GM23338 (cell line): ENCODE results near the gene CHAD. TPM values are rescaled to one million over a fixed set of nuclear protein-coding genes. Genes with fewer than 3 reads are reported as not detected.

Source experiments
- ATAC-seq: fragments of 200-7000 bp; cut with Tn5 transposase; 3 replicates; pipeline ENCODE4 v1.9.1; 2020
- DNase-seq: peaks from one replicate; pipeline ENCODE4 v3.0.0-alpha.2; 2015; ENCODE audit warnings: low spot score
- H2AFZ ChIP-seq: fragments of 200-600 bp; sonication (generic); 2 replicates; pipeline ENCODE4 v1.8.0; 2016; ENCODE audit warnings: antibody characterized with exemption, mild to moderate bottlenecking, moderate library complexity
- H3F3A ChIP-seq: fragments of 200-600 bp; sonication (generic); replicated peaks from 2 replicates; pipeline ENCODE4 v1.8.0; 2017; ENCODE audit warnings: antibody characterized with exemption, mixed run types, low read depth
- H3K27ac ChIP-seq: fragments of 200-600 bp; sonication (generic); 2 replicates; pipeline ENCODE4 v1.6.1; 2016; ENCODE audit warnings: low read depth
- H3K27me3 ChIP-seq: fragments of 200-600 bp; sonication (generic); 2 replicates; pipeline ENCODE4 v1.8.0; 2016; ENCODE audit warnings: mild to moderate bottlenecking, mixed run types, moderate library complexity; ENCODE audit not compliant: insufficient read depth
- H3K36me3 ChIP-seq: fragments of 200-600 bp; sonication (generic); 2 replicates; pipeline ENCODE4 v1.8.0; 2016; ENCODE audit warnings: mild to moderate bottlenecking; ENCODE audit not compliant: insufficient read depth
- H3K4me1 ChIP-seq: fragments of 200-600 bp; sonication (generic); 2 replicates; pipeline ENCODE4 v1.8.0; 2016; ENCODE audit warnings: mild to moderate bottlenecking, moderate library complexity; ENCODE audit not compliant: insufficient read depth
- H3K4me2 ChIP-seq: fragments of 200-600 bp; sonication (generic); 2 replicates; pipeline ENCODE4 v1.7.1; 2017; ENCODE audit warnings: mixed run types
- H3K4me3 ChIP-seq: fragments of 200-600 bp; sonication (generic); 2 replicates; pipeline ENCODE4 v1.6.1; 2016; ENCODE audit warnings: mixed run types
- H3K79me2 ChIP-seq: fragments of 200-600 bp; sonication (generic); replicated peaks from 2 replicates; pipeline ENCODE4 v1.8.0; 2017; ENCODE audit warnings: mild to moderate bottlenecking; ENCODE audit not compliant: insufficient read depth
- H3K9me2 ChIP-seq: fragments of 200-600 bp; sonication (generic); 2 replicates; pipeline ENCODE4 v1.8.0; 2017; ENCODE audit not compliant: insufficient read depth
- H4K20me1 ChIP-seq: fragments of 200-600 bp; sonication (generic); replicated peaks from 2 replicates; pipeline ENCODE4 v1.8.0; 2017; ENCODE audit warnings: mild to moderate bottlenecking; ENCODE audit not compliant: insufficient read depth
- H3K27ac Mint-ChIP-seq: 2 replicates; pipeline ENCODE4 v1.8.0; 2020; ENCODE audit warnings: inconsistent platforms, mild to moderate bottlenecking, moderate library complexity, mixed read lengths
- H3K27me3 Mint-ChIP-seq: 3 replicates; pipeline ENCODE4 v1.8.0; 2022; ENCODE audit warnings: low read depth, mild to moderate bottlenecking, moderate library complexity, mixed read lengths, inconsistent platforms; ENCODE audit not compliant: insufficient read depth, poor library complexity
- H3K36me3 Mint-ChIP-seq: 3 replicates; pipeline ENCODE4 v1.8.0; 2021; ENCODE audit warnings: low read depth, mild to moderate bottlenecking, inconsistent platforms, moderate library complexity, mixed read lengths
- H3K4me1 Mint-ChIP-seq: 3 replicates; pipeline ENCODE4 v1.8.0; 2020; ENCODE audit warnings: mild to moderate bottlenecking, inconsistent platforms, mixed read lengths
- H3K4me3 Mint-ChIP-seq: 3 replicates; pipeline ENCODE4 v1.8.0; 2021; ENCODE audit warnings: moderate library complexity, mild to moderate bottlenecking, inconsistent platforms, mixed read lengths
- H3K9me3 Mint-ChIP-seq: 3 replicates; pipeline ENCODE4 v1.8.0; 2020; ENCODE audit warnings: moderate library complexity, mild to moderate bottlenecking, inconsistent platforms, mixed read lengths
- CREB1 ChIP-seq: fragments of 250-450 bp; sonication (Bioruptor Pico); IDR thresholded peaks from 2 replicates; pipeline ENCODE4 v1.5.0; 2020; ENCODE audit warnings: low read depth, mild to moderate bottlenecking, moderate library complexity
- EZH2 ChIP-seq: fragments of 200-600 bp; sonication (generic); IDR thresholded peaks from one replicate; pipeline ENCODE4 v1.8.0; 2017; ENCODE audit warnings: antibody characterized with exemption, mild to moderate bottlenecking, low read depth; ENCODE audit not compliant: unreplicated experiment
- EZH2phosphoT487 ChIP-seq: fragments of 200-600 bp; sonication (generic); IDR thresholded peaks from one replicate; pipeline ENCODE4 v1.8.1; 2018; ENCODE audit warnings: antibody characterized with exemption; ENCODE audit not compliant: unreplicated experiment
- NANOG ChIP-seq: IDR thresholded peaks from 2 replicates; pipeline ENCODE4 v1.6.1; 2016; ENCODE audit warnings: antibody characterized with exemption, borderline replicate concordance
- POLR2AphosphoS5 ChIP-seq: IDR thresholded peaks from 2 replicates; pipeline ENCODE4 v1.6.1; 2016; ENCODE audit warnings: antibody characterized with exemption, low read depth
- polyA plus RNA-seq: library from polyadenylated mRNA; unstranded; fragments of >200 nt; fragmentation: Nextera tagmentation; extraction: Ambion mirVana; gene quantifications from 2 replicates; pipeline ENCODE4 v1.2.1, GENCODE V29; 2016
- total RNA-seq: library from RNA; depleted of rRNA; stranded (reverse); fragments of >200 nt; shearing (Covaris generic); gene quantifications from 2 replicates; pipeline ENCODE4 v1.2.3, GENCODE V29; 2014
- TF ChIP-seq, protein P1 (sequence below): IDR thresholded peaks from one replicate; pipeline ENCODE4 v1.6.1; 2018; ENCODE audit warnings: antibody characterized with exemption; ENCODE audit not compliant: unreplicated experiment
- TF ChIP-seq, protein P2 (sequence below), 2 experiments: fragments of 200-600 bp in 1 of 2; sonication (generic) in 1 of 2; conservative IDR thresholded peaks; 2 replicates each; pipeline versions ENCODE4 v1.5.1 to v1.6.1; 2016 to 2017; ENCODE audit warnings: antibody characterized with exemption in 2 of 2, low read depth in 2 of 2, mild to moderate bottlenecking in 2 of 2, moderate library complexity in 1 of 2

The CHAD gene
- total and polyA plus RNA-seq, 2 experiments from 2014 or later: 0.18 TPM; not detected in 1

DNA sequence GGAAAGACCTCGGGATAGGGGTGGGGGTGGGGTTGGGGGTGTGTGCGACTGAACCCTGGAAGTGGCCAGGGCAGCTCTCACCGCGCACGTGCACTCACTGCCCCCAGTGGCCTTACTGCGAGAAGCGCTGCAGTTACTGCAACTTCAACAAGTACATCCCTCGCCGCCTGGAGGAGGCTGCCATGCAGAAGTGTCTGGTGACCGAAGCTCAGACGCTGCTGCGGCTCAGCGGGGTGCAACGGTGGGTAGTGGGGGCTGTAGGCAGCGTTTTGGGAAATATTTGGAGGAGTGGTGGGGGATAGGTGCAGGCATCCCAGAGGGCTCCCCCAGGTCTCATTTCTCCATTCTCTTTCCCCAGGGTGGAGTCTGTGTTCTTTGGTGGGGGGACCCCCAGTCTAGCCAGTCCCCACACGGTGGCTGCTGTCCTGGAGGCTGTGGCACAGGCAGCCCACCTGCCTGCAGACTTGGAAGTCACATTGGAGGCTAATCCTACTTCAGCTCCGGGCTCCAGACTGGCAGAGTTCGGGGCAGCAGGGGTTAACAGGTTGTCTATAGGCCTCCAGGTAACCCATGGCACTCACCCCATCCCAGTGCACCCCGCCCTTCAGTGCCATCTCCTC is 11.0 kb upstream of the CHAD start:
- Histone ChIP-seq H3K4me2 (peak overlapping the region; percentile 100), H3F3A (0 out of 2 replicates have a peak, but pooled peaks cover 16% of the 10 kb centered on the region), H3K79me2 (no peaks in the 10 kb centered on the region), H3K9me2 (no peaks in the 10 kb centered on the region), H3K27me3 (peaks cover 11% of the 10 kb centered on the region; the same call in 1 of the 2 replicates), H3K4me3 (peak overlapping the region; percentile 93), H3K36me3 (no peaks in the 10 kb centered on the region), H3K4me1 (peaks cover 6% of the 10 kb centered on the region; the same call in 1 of the 2 replicates), H3K27ac (no peak overlapping the region), H2AFZ (peak overlapping the region; percentile 98), H4K20me1 (no peaks in the 10 kb centered on the region)
- Mint-ChIP-seq H3K4me1 (peaks cover 16% of the 10 kb centered on the region), H3K27me3 (peaks cover 11% of the 10 kb centered on the region), H3K4me3 (peak overlapping the region; percentile 88), H3K36me3 (peaks cover 22% of the 10 kb centered on the region; the same call in 2 of the 3 replicates), H3K9me3 (no peaks in the 10 kb centered on the region), H3K27ac (peak overlapping the region; percentile 88)
- TF ChIP-seq NANOG (no peak), POLR2AphosphoS5 (no peak), CREB1 (CRISPR knock-in tag) (peak; percentile 27; the same call in 1 of the 2 replicates)
- TF ChIP-seq, protein P1, sequence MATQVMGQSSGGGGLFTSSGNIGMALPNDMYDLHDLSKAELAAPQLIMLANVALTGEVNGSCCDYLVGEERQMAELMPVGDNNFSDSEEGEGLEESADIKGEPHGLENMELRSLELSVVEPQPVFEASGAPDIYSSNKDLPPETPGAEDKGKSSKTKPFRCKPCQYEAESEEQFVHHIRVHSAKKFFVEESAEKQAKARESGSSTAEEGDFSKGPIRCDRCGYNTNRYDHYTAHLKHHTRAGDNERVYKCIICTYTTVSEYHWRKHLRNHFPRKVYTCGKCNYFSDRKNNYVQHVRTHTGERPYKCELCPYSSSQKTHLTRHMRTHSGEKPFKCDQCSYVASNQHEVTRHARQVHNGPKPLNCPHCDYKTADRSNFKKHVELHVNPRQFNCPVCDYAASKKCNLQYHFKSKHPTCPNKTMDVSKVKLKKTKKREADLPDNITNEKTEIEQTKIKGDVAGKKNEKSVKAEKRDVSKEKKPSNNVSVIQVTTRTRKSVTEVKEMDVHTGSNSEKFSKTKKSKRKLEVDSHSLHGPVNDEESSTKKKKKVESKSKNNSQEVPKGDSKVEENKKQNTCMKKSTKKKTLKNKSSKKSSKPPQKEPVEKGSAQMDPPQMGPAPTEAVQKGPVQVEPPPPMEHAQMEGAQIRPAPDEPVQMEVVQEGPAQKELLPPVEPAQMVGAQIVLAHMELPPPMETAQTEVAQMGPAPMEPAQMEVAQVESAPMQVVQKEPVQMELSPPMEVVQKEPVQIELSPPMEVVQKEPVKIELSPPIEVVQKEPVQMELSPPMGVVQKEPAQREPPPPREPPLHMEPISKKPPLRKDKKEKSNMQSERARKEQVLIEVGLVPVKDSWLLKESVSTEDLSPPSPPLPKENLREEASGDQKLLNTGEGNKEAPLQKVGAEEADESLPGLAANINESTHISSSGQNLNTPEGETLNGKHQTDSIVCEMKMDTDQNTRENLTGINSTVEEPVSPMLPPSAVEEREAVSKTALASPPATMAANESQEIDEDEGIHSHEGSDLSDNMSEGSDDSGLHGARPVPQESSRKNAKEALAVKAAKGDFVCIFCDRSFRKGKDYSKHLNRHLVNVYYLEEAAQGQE: no peak
- TF ChIP-seq, protein P2, sequence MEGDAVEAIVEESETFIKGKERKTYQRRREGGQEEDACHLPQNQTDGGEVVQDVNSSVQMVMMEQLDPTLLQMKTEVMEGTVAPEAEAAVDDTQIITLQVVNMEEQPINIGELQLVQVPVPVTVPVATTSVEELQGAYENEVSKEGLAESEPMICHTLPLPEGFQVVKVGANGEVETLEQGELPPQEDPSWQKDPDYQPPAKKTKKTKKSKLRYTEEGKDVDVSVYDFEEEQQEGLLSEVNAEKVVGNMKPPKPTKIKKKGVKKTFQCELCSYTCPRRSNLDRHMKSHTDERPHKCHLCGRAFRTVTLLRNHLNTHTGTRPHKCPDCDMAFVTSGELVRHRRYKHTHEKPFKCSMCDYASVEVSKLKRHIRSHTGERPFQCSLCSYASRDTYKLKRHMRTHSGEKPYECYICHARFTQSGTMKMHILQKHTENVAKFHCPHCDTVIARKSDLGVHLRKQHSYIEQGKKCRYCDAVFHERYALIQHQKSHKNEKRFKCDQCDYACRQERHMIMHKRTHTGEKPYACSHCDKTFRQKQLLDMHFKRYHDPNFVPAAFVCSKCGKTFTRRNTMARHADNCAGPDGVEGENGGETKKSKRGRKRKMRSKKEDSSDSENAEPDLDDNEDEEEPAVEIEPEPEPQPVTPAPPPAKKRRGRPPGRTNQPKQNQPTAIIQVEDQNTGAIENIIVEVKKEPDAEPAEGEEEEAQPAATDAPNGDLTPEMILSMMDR (conservative IDR thresholded peaks at IDR 0.05; ENCODE audit: low read depth in 2 of 2): peak; percentile 35 to 64
- DNase-seq (peak; percentile 92), ATAC-seq (peak; percentile 70)

DNA sequence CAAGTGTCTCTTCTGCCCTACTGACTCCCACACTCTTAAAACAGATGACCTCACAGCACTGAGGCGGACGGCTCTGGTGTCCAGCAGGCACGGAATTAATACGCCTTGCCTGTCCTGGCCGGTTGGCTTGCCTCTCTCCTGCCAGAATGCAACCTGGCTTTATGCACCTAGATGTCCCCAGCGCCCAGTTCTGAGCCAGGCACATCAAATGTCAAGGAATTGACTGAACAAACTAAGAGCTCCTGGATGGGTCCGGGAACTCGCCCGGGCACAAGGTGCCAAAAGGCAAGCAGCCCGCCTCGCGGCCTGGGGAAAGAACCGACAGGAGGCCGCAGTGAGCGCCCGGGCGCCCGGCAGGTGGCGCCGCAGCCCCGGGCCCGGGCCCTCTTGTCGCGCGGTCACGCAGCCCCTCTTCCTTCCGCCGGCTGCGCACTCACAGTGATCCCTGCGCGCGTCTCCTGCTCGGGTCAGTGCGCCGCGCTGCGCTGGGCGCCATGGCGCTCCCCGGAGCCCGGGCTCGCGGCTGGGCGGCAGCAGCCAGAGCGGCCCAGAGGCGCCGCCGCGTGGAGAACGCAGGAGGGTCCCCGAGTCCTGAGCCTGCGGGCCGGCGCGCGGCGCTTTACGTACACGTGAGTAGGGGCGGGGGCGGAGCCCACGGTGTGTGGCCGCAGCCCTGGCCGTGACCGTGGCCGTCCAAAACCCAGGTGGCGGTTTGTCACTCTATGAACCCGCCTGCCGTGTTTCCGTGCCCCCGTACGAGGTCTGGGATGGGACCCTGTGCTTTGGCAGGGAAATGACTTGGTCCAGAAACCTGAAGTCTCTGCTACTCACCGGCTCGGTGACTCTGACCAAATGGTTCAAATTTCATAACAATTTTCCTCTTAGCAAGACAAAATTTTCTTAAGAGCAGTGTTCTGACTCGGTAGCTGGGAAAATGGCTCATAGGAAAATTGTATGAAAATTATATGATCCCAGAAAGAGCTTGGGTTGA is 10.0 kb upstream of the CHAD start, which contains the start of gene RSAD1:
Gene RSAD1 (plus strand): TSS at position 470 of the 991 bp plus-strand sequence. CDS start 25 bp downstream, at position 495.
- Histone ChIP-seq H3F3A (0 out of 2 replicates have a peak, but pooled peaks cover 16% of the 10 kb centered on the region), H3K27me3 (peaks cover 11% of the 10 kb centered on the region; the same call in 1 of the 2 replicates), H4K20me1 (no peaks in the 10 kb centered on the region), H2AFZ (peak within 1 kb of the TSS; percentile 100), H3K9me2 (no peaks in the 10 kb centered on the region), H3K4me2 (peak within 1 kb of the TSS; percentile 100), H3K27ac (peak within 1 kb of the TSS; percentile 39; the same call in 1 of the 2 replicates), H3K79me2 (no peaks in the 10 kb centered on the region), H3K4me3 (peak within 1 kb of the TSS; percentile 93), H3K4me1 (peaks cover 6% of the 10 kb centered on the region; the same call in 1 of the 2 replicates), H3K36me3 (no peaks in the 10 kb centered on the region)
- ATAC-seq (peak; percentile 85), DNase-seq (peak; percentile 92)
- H3K36me3 Mint-ChIP-seq: peaks cover 14% of the 10 kb centered on the region; the same call in 2 of the 3 replicates
- H3K27ac Mint-ChIP-seq: peak within 1 kb of the TSS; percentile 88
- H3K27me3 Mint-ChIP-seq: peaks cover 8% of the 10 kb centered on the region
- no peaks in the 10 kb centered on the region; the same call in 2 of the 3 replicates for H3K9me3 Mint-ChIP-seq
- peak within 1 kb of the TSS; percentile 88 for H3K4me3 Mint-ChIP-seq
- H3K4me1 Mint-ChIP-seq: peaks cover 16% of the 10 kb centered on the region
- no peak for TF ChIP-seq NANOG
- no peak for TF ChIP-seq EZH2
- TF ChIP-seq EZH2phosphoT487: no peak
- peak; percentile 72; the same call in 1 of the 2 replicates for TF ChIP-seq CREB1 (CRISPR knock-in tag)
- TF ChIP-seq, protein P2 (conservative IDR thresholded peaks at IDR 0.05; ENCODE audit: low read depth in 2 of 2): peak; percentile 61 to 65
- TF ChIP-seq, protein P1: no peak
